CMK (cell line): ENCODE results near the gene NQO2.

Experiments
- DNase-seq: peaks from one replicate; pipeline ENCODE4 v3.0.0-alpha.2; 2010; ENCODE audit warnings: low read depth

Gene NQO2, protein sequence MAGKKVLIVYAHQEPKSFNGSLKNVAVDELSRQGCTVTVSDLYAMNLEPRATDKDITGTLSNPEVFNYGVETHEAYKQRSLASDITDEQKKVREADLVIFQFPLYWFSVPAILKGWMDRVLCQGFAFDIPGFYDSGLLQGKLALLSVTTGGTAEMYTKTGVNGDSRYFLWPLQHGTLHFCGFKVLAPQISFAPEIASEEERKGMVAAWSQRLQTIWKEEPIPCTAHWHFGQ

DNA sequence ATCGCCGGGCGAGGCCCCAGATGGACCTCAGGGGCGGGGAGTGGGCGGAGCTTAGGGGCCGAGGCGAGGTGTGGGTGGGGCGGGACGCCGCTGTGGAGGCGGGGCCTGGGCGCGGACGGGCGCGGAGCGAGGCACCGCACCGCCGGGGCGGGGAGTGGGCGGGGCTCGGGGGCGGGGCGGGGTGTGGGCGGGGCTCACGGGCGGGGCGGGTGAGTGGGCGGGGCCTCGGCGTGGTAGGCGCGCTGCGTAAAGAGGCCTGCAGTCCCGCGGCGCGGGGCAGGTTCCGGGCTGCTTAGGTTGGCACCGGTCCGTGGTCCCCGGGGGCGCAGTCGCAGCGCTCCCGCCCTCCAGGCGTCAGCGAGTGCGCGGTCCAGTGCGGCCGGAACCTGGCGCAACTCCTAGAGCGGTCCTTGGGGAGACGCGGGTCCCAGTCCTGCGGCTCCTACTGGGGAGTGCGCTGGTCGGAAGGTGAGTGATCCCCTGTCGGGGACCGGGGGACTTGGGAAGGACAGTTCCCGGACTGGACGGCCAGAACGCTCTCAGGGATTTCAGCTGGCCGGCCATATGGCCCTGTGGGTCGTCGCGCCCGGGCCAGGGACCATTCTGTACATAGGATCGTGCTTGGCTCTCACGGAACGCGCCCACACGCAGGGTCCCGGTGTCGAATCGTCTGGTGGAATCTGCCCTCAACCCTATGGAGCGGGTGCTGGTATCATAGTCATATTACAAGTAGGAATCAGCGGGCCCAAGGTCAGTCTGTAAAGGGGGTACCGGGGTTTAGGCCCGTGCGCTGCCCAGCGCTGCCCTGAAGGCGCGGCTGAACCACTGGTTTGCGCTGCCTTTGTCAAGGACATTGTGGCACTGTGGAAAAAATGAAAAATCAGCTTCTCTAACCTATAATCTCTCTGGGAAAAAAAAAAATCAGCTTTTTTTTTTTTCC lies at the start of gene NQO2:
TSS of gene NQO2 (plus strand) at position 277 of the 940 bp plus-strand sequence. CDS start 6,659 bp downstream, outside the sequence.
- DNase-seq: peak; percentile 82

DNA sequence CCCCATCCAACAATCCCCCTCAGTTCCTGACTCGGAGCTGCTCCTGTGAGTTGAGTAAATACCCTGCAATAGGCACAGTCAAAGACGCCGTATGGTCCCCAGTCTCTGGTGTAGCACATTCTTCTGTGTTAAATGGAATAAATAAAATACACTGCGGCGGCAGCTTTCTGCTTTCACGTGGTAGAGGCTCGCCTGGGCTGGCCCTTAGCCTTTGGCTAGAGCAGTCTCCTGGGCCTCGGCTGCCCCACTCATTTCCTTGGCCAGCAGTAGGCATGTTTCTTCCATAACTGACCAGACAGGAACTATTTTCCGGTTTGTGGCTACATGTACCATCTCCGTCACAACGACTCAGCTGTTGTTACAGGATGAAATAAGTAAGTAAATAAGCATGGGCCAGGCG lies 49.0 kb upstream of the NQO2 start:
- DNase-seq: no peak

DNA sequence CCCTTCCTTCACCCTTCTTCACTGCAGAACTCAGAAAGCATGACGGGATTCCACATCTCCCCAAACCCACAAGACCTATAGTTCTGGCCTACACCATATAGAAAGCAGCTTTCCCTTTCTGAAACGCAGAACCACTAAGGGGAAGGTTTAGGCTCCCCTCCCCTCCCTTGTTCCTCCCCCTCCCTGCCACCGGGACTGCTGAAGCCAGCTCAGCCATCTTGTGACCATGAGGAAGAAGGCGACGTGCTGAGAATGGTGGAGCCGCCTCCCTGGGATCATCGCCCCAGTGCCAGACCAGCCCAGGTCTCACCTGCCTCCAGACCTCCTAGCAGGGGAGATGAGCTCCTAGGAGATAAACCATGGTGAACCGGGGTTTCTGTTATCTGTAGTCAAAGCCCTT lies 48.0 kb upstream of the NQO2 start:
- DNase-seq: no peak

DNA sequence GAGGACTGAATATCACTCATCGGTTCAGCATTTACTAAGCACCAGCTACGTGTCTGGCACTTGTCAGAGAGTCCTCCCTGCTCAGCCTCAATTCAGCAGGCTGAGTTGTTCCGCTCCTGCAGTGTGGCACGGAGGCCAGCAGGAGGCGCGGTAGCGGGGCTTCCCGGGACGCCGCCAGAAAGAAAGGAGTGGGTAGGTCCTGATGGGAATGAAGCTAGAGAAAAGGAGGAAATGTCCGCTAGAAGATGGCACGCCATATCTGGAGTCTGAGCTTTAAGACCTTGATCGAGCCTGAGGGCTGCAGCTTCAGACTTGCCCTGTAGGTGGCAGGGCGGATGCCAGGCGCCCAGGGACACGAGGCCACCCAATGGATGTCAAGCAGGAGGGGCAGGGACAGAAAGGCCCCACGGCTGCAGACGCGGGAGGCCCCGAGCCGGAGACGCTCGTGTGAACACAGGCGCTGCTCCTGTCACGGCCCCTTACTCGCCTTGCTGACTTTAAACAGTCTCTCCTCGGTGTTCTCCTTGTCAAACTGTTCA lies 47.1 kb upstream of the NQO2 start:
- DNase-seq: peak; percentile 41

DNA sequence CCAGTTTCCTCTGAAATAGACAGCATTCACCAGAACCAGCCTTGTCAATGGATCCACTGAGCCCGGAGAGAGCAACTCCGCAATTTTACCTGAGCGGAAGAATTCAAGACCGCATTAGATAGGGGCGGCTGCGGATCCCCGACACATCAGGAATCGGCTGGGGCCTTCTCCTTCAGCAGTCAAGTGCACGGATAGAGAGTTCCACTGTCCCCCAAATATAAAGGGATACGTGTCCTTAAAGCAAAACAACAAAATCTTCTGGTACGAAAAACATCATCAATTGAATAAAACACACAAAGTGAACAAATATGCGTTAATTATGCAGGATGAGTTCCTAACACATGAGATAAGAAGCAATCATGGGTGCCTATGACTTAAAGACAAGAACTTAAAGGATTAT lies 46.6 kb upstream of the NQO2 start:
- no peak for DNase-seq

DNA sequence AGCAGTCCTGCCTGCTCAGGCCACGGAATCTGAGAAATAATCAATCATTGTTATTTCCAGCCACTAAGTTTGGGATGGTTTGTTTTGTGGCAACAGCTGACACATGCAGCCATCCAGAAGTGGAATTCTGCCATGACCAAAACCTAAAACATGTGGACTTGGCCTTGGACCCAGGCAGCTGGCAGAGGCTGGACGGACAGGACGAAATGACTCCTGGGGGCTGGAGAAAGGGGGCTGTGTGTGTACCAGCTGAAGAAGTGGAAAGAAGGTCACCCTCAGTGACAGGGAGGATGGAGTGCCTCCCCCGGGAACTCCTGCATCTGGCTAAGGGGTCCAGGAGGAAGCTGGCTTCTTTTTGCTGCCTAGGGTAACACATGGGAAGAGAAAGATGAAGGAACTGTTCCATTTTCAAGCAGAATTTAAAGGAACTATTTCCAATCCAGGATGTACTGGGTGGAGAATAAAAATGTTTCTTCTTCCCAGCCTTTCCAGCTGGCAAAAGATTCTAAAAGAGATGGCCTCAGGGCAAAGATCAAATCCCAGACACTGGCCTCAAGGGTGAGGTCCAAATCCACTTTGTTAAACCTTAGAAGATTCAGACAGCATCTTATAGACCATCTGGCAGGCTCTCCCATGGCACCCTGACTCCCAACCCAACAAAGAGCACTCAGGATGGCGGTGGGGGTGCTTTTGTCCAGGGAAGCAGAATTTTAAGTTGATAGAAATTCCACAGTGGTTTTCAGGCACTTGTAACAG lies 42.6 kb upstream of the NQO2 start:
- no peak for DNase-seq

DNA sequence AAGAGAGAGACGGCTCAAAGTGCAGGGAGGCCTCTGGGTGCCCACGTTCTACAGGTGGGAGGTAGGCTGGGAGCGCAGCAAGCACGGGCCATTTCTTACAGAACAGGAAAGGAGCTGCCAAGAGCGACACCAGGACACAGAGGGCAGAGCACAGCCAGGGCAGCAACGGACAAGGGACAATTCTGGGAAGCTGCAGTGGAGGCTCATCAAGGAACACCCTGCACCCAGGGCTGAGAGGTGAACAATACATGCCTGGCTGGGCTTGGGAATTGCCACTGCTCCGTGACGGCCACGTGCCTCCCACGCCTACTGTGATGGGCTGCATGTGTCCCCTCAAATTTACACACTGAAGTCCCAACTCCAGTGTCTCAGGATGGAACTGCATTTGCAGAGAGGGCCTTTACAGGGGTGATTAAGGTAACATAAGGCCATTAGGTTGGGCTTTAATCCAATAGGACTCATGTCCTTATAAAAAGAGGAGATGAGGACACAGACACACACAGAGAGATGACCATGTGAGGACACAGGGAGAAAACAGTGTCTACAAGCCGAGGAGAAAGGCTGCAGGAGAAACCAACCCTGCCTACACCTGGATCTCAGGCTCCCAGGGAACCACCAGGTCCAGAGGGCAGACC lies 41.9 kb upstream of the NQO2 start:
- DNase-seq: no peak

DNA sequence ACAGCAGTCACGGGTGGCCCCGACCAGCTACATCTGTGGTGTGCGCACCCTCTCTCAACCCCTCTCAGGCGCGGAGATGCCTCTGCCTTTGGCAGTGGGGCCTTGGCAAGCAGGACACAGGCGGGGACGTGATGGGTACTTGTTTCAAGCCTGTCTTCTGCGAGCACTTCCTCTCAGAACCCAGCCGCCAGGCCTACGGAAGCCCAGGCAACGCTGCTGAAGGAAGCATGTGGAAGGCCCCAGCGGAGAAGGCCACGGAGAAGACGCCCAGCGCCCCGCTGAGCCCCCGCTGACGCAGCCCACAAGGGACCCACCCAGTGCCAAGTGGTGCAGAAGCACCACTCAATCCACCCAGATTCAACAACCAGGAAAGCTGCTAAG lies 41.4 kb upstream of the NQO2 start:
- DNase-seq: no peak

DNA sequence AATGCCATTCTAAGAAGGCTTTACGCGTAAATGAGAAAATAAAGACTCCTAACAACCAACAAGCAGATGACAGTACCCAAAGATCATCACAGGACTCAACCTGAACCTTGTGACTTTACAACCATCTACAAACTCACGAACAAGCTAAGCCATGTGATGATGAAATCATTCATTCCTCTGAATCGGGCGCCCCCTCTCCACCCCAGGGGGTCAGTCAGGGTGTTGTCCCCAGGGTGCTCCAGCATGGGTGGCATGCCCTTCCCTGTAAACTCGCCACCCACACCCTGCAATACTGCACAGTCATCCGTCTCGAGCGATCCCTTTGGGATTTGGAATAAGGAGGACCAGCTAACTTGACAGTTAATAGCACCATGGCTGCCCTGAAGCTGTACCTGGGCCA lies 40.9 kb upstream of the NQO2 start:
- DNase-seq: no peak

DNA sequence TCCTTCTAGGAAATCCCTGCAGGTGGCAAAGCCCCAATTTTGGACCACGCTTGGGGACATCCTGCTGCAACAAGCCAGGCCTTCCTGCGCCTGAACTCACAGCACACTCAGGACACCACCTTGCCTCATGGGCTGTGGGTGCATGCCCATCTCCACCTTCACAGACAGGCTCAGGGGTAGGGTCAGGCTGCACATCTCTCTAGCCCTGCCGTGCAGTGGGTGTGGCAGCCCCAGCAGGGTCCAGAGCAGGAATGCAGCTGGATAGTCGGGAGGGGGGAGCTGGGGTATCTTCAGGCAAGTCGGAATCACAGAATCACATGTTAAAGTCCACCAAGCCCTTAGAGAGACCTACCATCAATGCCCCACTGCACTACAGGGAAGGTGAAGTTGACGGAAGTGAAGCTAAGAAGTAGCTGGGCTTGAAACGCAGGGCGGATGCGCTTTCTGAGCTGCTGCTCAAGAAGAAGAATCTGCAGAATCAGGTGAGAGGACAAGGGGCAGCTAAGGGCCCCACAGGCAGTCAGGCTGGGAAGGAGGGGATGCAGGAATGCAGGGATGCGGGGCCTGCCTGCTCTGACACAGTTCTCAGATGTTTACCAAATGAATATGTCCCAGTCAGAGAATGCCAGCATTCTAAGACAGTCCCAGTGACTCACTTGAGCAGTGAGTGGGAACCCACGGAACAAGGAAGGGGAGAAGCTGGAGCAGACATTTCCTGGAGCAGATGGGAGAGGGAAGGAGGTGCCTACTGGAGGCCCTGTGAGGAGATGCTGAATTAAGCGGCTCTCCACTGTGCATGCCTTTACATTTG lies 39.6 kb upstream of the NQO2 start:
- no peak for DNase-seq

DNA sequence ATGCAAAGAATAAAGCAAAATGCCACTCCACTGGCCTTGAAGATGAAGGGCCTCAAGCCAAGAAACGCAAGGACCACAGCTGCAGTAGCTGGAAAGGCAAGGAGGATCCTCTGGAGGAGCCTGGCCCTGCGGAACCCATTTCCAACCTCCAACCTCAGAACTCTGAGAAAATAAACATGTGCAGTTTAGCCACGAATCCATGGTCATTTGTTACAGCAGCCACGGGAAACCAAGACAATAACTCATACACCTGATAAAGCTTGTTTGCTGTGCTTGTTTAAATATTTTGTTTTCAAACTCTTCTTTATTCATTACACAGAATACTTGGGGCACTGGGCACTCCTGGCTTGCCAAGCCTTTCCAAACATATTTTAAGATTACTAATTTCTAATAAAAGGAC lies 38.8 kb upstream of the NQO2 start:
- no peak for DNase-seq

DNA sequence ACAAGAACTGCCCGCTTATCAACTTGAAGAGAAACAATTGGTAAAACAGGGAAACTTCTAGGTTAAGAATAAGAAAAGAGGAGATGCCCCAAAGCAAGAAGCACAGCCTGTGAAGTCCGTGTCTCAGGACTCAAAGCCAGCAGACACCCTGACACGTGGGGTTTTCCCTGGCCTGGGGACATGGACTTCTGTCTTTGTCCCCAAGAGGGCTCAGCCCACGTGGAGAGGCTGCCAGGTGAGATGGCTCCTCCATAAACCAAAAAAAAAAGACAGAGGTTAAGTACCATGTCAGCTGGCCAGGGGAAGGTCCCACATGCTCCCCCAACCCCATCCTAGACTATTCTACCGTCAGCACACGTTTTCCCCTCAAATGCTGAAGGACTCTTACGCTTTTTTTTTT lies 38.2 kb upstream of the NQO2 start:
- DNase-seq: no peak

DNA sequence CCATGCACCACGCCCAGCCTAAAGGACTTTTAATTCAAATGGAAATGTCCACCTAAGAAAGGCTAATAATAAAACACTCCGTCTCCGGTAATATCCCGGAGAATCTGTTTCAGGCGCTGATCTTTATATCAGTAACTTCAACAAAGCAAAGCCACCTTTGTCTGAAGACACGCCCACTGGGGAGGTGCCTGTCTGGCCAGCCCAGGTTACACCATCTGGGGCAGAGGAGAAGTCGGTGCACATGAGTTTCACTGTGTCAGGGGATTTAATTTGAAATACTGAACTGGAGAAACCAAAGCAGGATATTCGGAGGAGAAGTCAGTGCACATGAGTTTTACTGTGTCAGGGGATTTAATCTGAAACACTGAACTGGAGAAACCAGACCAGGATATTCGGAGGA lies 37.7 kb upstream of the NQO2 start:
- no peak for DNase-seq

DNA sequence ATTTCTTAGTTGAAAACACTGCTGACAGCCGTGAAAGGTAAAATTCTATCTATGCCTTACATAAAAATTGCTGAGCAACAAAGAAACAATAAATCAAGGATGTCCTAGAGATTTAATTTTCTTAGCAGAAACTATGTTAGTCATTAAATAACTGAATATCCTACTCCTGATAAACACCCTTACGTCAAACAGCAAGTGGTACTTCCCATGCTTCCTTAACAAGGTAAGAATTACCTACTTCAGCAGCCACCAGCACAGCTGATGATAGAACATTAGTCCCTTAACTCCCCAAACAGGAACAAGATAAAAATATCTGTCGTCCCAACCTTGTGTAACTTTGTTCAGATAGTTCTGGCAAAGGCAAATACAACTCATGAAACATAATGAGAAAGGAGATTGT lies 37.1 kb upstream of the NQO2 start:
- no peak for DNase-seq

DNA sequence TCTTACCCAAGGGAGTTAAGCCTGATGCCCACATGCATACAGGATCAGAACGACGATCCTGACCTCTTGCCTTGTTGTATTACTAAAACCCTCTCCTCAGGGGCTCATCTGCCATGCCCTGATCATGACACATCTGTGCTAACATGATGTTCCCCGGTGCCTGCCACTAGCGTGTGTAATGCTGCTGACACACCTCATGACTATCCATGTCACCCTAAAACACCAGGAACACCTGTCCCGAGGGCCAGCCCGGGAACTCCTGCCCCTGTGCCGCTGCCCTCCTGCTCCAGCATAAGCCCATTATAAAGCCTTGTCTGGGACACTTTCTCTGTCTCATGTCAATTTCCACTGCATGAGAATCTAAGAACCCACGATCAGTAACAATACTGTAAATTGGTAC lies 35.9 kb upstream of the NQO2 start:
- no peak for DNase-seq

DNA sequence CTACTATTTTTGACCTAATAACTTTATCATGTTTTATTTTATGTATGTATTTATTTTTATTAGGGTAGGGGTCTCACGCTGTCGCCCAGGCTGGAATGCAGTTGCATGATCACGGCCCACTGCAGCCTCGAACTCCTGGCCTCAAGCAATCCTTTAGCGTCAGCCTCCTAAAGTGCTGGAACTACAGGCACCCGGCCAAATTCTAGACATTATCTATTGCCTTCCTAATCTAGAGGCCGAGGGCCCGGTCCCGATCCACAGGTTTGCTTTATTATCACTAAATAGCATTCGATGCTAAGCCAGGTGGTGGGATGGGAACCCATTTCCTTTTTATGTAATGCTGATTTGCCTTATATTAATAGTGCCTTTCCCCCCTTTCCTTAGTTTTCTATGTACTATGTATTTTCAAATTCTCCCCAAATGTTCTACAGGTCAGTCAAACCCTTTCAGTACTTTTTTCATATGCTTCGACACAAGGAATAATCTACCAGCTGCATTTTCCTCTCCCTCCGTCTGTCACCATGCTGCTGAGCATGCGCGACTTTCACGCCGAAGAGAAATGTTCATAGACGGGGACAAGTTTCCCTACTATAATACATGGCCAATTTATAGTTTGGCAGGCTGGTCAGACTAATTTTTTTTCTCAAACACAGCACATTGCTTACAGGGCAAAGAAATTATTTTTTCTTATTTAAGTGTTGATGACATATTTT lies 34.7 kb upstream of the NQO2 start:
- no peak for DNase-seq

DNA sequence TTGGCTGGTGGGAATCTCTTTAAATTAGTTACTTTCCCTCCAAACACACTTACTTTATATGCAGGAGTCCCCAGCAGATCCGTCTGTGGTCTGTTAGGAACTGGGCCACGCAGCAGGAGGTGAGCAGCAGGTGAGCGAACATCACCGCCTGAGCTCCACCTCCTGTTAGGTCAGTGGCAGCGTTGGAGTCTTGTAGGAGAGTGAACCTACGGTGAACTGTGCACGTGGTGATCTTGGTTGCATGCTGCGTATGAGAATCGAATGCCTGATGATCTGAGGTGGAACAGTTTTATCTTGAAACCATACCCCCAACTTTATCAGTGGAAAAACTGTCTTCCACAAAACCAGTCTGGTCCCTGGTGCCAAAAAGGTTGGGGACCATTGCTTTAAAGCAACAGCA lies 33.3 kb upstream of the NQO2 start:
- no peak for DNase-seq

DNA sequence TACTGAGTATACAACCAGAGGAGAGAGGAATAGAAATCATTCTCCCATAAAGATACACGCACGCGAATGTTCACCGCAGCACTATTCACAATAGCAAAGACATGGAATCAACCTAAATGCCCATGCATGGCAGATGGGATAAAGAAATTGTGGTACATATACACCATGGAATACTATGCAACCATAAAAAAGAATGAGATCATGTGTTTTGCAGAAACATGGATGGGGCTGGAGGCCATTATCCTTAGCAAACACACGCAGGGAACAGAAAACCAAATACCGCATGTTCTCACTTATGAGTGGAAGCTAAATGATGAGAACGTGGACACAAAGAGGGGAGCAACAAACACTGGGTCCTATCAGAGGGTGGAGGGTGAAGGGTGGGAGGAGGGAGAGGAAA lies 31.8 kb upstream of the NQO2 start:
- no peak for DNase-seq

DNA sequence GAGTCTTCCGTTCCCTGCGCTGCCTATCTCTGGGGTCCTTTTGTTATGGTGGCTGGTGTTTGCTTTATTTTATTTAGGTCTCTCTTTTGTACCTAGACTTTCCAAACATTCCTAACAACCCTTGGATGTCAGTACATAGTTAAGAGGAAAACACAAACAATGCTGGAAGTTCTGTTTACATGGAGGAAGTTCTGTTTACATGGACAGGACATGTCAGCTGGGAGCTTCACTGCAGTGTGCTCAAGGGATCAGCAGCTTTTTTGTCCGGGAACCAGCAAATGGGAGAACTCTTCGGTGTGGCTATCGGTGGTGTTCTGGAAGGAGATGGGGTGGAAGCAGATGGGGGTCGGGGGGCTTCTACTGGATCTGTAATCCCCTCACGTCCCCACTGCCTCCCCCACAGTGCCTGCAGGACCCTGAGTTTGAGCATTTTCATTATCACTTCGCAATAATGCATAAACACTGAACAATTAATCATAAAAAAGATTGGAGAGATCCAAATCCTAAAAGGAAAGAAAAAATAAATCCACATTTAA lies 31.0 kb upstream of the NQO2 start:
- no peak for DNase-seq

DNA sequence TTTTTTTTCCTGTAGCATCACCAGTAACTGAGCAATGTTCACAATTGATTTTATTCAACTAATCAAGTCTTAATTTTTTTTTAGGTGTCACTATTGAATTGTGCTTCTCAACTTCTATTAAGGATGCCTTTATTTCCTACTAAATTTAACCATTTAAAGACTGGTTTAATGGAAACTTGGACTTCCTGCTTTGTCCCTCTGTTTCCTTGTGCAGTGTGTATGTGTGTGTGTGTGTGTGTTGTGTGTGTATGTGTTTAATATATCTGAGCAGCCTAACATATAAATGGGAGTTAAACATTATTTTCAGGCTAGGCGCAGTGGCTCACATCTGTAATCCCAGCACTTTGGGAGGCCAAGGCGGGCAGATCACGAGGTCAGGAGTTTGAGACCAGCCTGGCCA lies 30.1 kb upstream of the NQO2 start:
- DNase-seq: no peak
